H9 (cell line): ENCODE measurements around the gene ACAD9. TPM values are rescaled to one million over a fixed set of nuclear protein-coding genes. Genes with fewer than 3 reads are reported as not detected.

Experiments
- DNase-seq: peaks from one replicate; pipeline ENCODE4 v3.0.0-alpha.2; 2017
- H2AFZ ChIP-seq: one replicate; pipeline ENCODE4 v1.6.1; 2013; ENCODE audit warnings: mild to moderate bottlenecking, low read length, control low read depth, moderate library complexity
- H2AK5ac ChIP-seq: 2 replicates; pipeline ENCODE4 v1.6.1; 2013; ENCODE audit warnings: low read length, control low read depth, mixed read lengths; ENCODE audit not compliant: insufficient read length
- H2BK120ac ChIP-seq: one replicate; pipeline ENCODE4 v1.6.1; 2013; ENCODE audit warnings: low read depth, mild to moderate bottlenecking, low read length, control low read depth, inconsistent platforms; ENCODE audit not compliant: poor library complexity, severe bottlenecking
- H2BK12ac ChIP-seq: 2 replicates; pipeline ENCODE4 v1.6.1; 2013; ENCODE audit warnings: low read length, control low read depth, mixed read lengths, low read depth; ENCODE audit not compliant: insufficient read length
- H2BK15ac ChIP-seq: 2 replicates; pipeline ENCODE4 v1.6.1; 2013; ENCODE audit warnings: low read depth, low read length, control low read depth
- H2BK20ac ChIP-seq: one replicate; pipeline ENCODE4 v1.6.1; 2013; ENCODE audit warnings: low read depth, mild to moderate bottlenecking, low read length, control low read depth, inconsistent platforms; ENCODE audit not compliant: poor library complexity, severe bottlenecking
- H2BK5ac ChIP-seq: 2 replicates; pipeline ENCODE4 v1.6.1; 2013; ENCODE audit warnings: low read length, control low read depth, mixed read lengths; ENCODE audit not compliant: insufficient read length
- H3K14ac ChIP-seq: 2 replicates; pipeline ENCODE4 v1.6.1; 2013; ENCODE audit warnings: low read length, control low read depth; ENCODE audit not compliant: insufficient read depth
- H3K18ac ChIP-seq: 2 replicates; pipeline ENCODE4 v1.6.1; 2013; ENCODE audit warnings: low read depth, mild to moderate bottlenecking, mixed read lengths, low read length, control low read depth; ENCODE audit not compliant: insufficient read length
- H3K23ac ChIP-seq: 2 replicates; pipeline ENCODE4 v1.6.1; 2013; ENCODE audit warnings: low read length, control low read depth, mixed read lengths, low read depth; ENCODE audit not compliant: insufficient read length
- H3K23me2 ChIP-seq: 2 replicates; pipeline ENCODE4 v1.6.1; 2013; ENCODE audit warnings: low read depth, mild to moderate bottlenecking, mixed read lengths, low read length, control low read depth; ENCODE audit not compliant: insufficient read length, poor library complexity, severe bottlenecking
- H3K27ac ChIP-seq: 2 replicates; pipeline ENCODE4 v1.5.1; 2013; ENCODE audit warnings: low read length, control low read depth, mixed read lengths, low read depth; ENCODE audit not compliant: insufficient read length
- H3K27me3 ChIP-seq: 2 replicates; pipeline ENCODE4 v1.6.1; 2013; ENCODE audit warnings: low read length, control low read depth, inconsistent platforms; ENCODE audit not compliant: insufficient read depth
- H3K4ac ChIP-seq: 2 replicates; pipeline ENCODE4 v1.6.1; 2013; ENCODE audit warnings: low read depth, mild to moderate bottlenecking, control low read depth, inconsistent platforms, low read length, moderate library complexity
- H3K4me1 ChIP-seq: 2 replicates; pipeline ENCODE4 v1.6.1; 2013; ENCODE audit warnings: low read length, control low read depth, inconsistent platforms; ENCODE audit not compliant: insufficient read depth
- H3K4me2 ChIP-seq: 2 replicates; pipeline ENCODE4 v1.6.1; 2013; ENCODE audit warnings: low read length, control low read depth, mixed read lengths; ENCODE audit not compliant: insufficient read length, insufficient read depth
- H3K56ac ChIP-seq: 2 replicates; pipeline ENCODE4 v1.6.1; 2013; ENCODE audit warnings: low read depth, mild to moderate bottlenecking, mixed read lengths, low read length, control low read depth; ENCODE audit not compliant: insufficient read length
- H3K79me1 ChIP-seq: 2 replicates; pipeline ENCODE4 v1.6.1; 2013; ENCODE audit warnings: low read depth, mild to moderate bottlenecking, moderate library complexity, low read length, control low read depth, inconsistent platforms; ENCODE audit not compliant: insufficient read depth, poor library complexity, severe bottlenecking
- H3K79me2 ChIP-seq: 2 replicates; pipeline ENCODE4 v1.6.1; 2013; ENCODE audit warnings: low read length, control low read depth, inconsistent platforms; ENCODE audit not compliant: insufficient read depth
- H3K9ac ChIP-seq: 2 replicates; pipeline ENCODE4 v1.6.1; 2013; ENCODE audit warnings: low read length, control low read depth, mixed read lengths; ENCODE audit not compliant: insufficient read length; ENCODE audit errors: extremely low read depth
- H3K9me3 ChIP-seq: one replicate; pipeline ENCODE4 v1.6.1; 2013; ENCODE audit warnings: low read depth, low read length, inconsistent platforms; ENCODE audit not compliant: control insufficient read depth
- H3T11ph ChIP-seq: one replicate; pipeline ENCODE4 v1.6.1; 2013; ENCODE audit warnings: mild to moderate bottlenecking, low read length, control low read depth, inconsistent platforms
- H4K20me1 ChIP-seq: one replicate; pipeline ENCODE4 v1.6.1; 2013; ENCODE audit not compliant: control insufficient read depth, insufficient read length, insufficient read depth
- H4K5ac ChIP-seq: 2 replicates; pipeline ENCODE4 v1.6.1; 2013; ENCODE audit warnings: low read depth, mild to moderate bottlenecking, mixed read lengths, low read length, control low read depth; ENCODE audit not compliant: insufficient read length
- H4K8ac ChIP-seq: replicated peaks from 2 replicates; pipeline ENCODE4 v1.6.1; 2013; ENCODE audit warnings: low read length, control low read depth, mixed read lengths, low read depth; ENCODE audit not compliant: insufficient read length
- H4K91ac ChIP-seq: 2 replicates; pipeline ENCODE4 v1.6.1; 2013; ENCODE audit warnings: low read depth, mild to moderate bottlenecking, moderate library complexity, mixed read lengths, low read length, control low read depth; ENCODE audit not compliant: insufficient read length
- H3K27ac Mint-ChIP-seq, 3 experiments: 2 replicates in 2 of 3; 3 replicates in 1 of 3; pipeline ENCODE4 v1.8.0; 2020 to 2021; ENCODE audit warnings: mixed read lengths in 3 of 3, mild to moderate bottlenecking in 1 of 3, moderate library complexity in 1 of 3
- H3K27me3 Mint-ChIP-seq: 2 replicates; pipeline ENCODE4 v1.8.0; 2021; ENCODE audit warnings: low read depth, mild to moderate bottlenecking, moderate library complexity, mixed read lengths
- H3K36me3 Mint-ChIP-seq, 3 experiments: 2 replicates in 2 of 3; 3 replicates in 1 of 3; pipeline ENCODE4 v1.8.0; 2020 to 2021; ENCODE audit warnings: low read depth in 3 of 3, mixed read lengths in 3 of 3; ENCODE audit not compliant: insufficient read depth in 1 of 3
- H3K4me1 Mint-ChIP-seq, 2 experiments: 2 replicates each; pipeline ENCODE4 v1.8.0; 2020; ENCODE audit warnings: mixed read lengths in 2 of 2
- H3K4me3 Mint-ChIP-seq, 2 experiments: 2 replicates in 1 of 2; 3 replicates in 1 of 2; pipeline ENCODE4 v1.8.0; 2020 to 2021; ENCODE audit warnings: mild to moderate bottlenecking in 2 of 2, mixed read lengths in 2 of 2, moderate library complexity in 1 of 2
- H3K9me3 Mint-ChIP-seq, 2 experiments: 2 replicates in 1 of 2; 3 replicates in 1 of 2; pipeline ENCODE4 v1.8.0; 2020; ENCODE audit warnings: mild to moderate bottlenecking in 2 of 2, mixed read lengths in 2 of 2, moderate library complexity in 1 of 2
- WGBS: extraction: QIAGEN DNeasy Blood & Tissue Kit; methylation state at CpG from one replicate; pipeline ENCODE4 v1.1.7; 2013; ENCODE audit warnings: missing lambda C conversion rate, low lambda C conversion rate, mixed read lengths; ENCODE audit not compliant: insufficient read length; ENCODE audit errors: extremely low coverage; 5-methylcytosine and 5-hydroxymethylcytosine counted together
- total RNA-seq: library from RNA; stranded (reverse); gene quantifications from 2 replicates; pipeline ENCODE4 v1.2.1, GENCODE V29; 2021
- TF ChIP-seq, protein P1 (sequence below): fragments of 200-600 bp; sonication (generic); conservative IDR thresholded peaks from 3 replicates; pipeline ENCODE4 v1.8.0; 2021; ENCODE audit warnings: antibody characterized with exemption, mild to moderate bottlenecking

ACAD9 gene
- total RNA-seq, 1 experiment from 2014 or later: 43.1 TPM

DNA sequence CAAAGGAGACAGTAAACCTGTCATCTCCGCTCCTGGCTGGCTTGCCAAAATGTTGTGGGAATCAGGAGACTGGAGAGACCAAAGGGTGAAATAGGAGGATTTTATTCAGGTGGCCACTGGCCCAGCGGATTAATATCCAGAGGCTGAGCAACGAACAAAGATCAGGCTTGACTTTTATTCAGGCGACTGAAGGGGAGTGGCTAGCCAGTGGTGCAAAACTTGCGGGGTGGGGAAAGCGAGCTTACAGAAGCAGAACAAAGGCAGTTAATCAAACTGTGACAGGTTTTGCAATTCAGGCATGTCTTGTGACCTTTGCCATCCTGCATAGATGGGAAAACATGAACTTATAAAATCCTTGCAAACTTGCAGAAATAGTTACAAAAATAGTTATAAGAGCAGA lies 19.8 kb upstream of the ACAD9 start:
- H3K27me3 Mint-ChIP-seq: peaks cover 11% of the 10 kb centered on the region
- Histone ChIP-seq H2AFZ (no peak overlapping the region), H3K79me1 (no peaks in the 10 kb centered on the region), H3K4ac (no peak overlapping the region), H3K18ac (no peak overlapping the region), H4K91ac (no peak overlapping the region), H2BK15ac (no peak overlapping the region), H4K8ac (no peak overlapping the region), H2AK5ac (no peak overlapping the region), H3K56ac (no peak overlapping the region), H3K9ac (no peak overlapping the region), H2BK5ac (no peak overlapping the region), H3K14ac (no peak overlapping the region), H3K23me2 (no peaks in the 10 kb centered on the region), H3K23ac (no peak overlapping the region), H3K79me2 (no peaks in the 10 kb centered on the region), H3K4me1 (no peaks in the 10 kb centered on the region), H3K27ac (no peak overlapping the region), H2BK20ac (no peak overlapping the region), H2BK12ac (no peak overlapping the region), H4K20me1 (no peaks in the 10 kb centered on the region), H3K4me2 (no peak overlapping the region), H3K9me3 (peaks cover 44% of the 10 kb centered on the region), H2BK120ac (no peak overlapping the region), H3K27me3 (no peaks in the 10 kb centered on the region), H3T11ph (no peak overlapping the region), H4K5ac (no peak overlapping the region)
- no peak overlapping the region for H3K27ac Mint-ChIP-seq
- H3K36me3 Mint-ChIP-seq: peaks cover 38 to 41% (median 40%) of the 10 kb centered on the region in 3 experiments
- peaks cover 54 to 67% of the 10 kb centered on the region in 2 experiments for H3K9me3 Mint-ChIP-seq
- H3K4me1 Mint-ChIP-seq: peaks cover 4 to 14% of the 10 kb centered on the region in 2 experiments
- H3K4me3 Mint-ChIP-seq: no peak overlapping the region
- DNase-seq: no peak
- WGBS: no CpG with 5 or more reads among the region's 6 CpGs
- TF ChIP-seq, protein P1, sequence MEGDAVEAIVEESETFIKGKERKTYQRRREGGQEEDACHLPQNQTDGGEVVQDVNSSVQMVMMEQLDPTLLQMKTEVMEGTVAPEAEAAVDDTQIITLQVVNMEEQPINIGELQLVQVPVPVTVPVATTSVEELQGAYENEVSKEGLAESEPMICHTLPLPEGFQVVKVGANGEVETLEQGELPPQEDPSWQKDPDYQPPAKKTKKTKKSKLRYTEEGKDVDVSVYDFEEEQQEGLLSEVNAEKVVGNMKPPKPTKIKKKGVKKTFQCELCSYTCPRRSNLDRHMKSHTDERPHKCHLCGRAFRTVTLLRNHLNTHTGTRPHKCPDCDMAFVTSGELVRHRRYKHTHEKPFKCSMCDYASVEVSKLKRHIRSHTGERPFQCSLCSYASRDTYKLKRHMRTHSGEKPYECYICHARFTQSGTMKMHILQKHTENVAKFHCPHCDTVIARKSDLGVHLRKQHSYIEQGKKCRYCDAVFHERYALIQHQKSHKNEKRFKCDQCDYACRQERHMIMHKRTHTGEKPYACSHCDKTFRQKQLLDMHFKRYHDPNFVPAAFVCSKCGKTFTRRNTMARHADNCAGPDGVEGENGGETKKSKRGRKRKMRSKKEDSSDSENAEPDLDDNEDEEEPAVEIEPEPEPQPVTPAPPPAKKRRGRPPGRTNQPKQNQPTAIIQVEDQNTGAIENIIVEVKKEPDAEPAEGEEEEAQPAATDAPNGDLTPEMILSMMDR: no peak
